HG03103 (cell line): ENCODE data around the gene CCNL2.
"Not testable (repeated sequence)": the region's sequence is repeated elsewhere in the genome, so short reads cannot be mapped to it uniquely, and the experiment has no call there.

Experiments used
- ATAC-seq: cut with Tn5 transposase; IDR thresholded peaks from one replicate; pipeline ENCODE4 v1.9.1; 2021; ENCODE audit warnings: low read depth; ENCODE audit not compliant: unreplicated experiment

CCNL2 gene

DNA sequence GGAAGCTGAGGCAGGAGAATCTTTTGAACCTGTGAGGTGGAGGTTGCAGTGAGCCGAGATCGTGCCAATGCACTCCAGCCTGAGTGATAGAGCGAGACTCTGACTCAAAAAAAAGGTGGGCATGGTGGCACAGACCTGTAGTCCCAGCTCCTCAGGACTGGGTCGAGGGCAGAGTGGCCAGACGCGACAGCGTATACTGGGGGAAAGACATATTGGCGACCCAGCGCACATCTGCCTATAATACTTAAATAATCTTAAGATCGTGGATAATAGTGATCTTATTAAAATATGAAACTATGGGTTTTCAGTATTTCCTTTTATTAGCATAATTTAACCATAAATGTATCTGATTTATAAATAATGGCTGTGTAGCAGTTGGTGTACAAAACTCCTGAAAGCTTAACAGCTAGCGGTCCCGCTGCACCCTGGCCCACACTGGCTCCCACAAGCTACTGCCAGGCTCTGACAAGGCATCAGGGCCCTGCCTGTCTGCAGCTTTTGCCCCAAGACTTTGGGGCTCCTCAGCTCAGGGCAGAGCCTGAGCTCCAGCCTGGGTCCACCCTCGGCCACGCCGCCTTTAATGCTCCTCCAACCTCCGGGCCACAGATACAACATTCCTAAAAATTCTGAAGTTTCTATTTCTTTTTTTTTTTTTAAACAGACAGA lies 21.5 kb downstream of the CCNL2 start:
- no peak for ATAC-seq

DNA sequence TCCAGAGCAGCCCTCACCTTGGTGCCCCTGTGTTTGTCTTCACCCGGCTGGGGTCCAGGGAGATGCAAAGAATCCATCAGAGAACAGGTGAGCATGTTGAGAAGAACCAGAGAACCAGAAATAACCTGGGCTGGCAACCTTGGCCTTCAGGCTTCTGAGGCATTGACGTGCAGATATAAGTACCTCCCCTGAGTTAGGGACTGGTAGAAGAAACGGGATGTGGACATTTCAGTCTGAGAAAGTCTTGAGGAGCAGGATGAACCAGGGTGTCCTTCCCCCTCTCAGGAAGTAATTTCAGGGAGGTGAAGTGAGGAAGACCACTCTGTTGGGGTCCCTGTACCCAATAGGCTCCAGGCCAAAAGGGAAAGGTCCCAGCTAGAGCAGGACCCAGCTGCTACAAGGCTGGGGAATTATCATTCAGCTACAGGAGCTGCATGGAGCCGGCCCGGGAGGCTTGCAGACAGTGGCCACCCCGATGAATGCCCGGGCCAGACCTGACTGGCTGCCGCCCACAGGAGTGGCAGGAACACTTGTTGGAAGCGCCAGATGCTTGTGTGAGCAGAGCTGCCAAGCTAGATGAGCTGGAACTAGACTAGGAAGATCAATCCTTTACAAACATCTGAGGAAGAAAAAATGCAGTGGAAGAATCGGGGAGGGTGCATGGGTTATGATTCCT lies 22.4 kb downstream of the CCNL2 start:
- no peak for ATAC-seq

DNA sequence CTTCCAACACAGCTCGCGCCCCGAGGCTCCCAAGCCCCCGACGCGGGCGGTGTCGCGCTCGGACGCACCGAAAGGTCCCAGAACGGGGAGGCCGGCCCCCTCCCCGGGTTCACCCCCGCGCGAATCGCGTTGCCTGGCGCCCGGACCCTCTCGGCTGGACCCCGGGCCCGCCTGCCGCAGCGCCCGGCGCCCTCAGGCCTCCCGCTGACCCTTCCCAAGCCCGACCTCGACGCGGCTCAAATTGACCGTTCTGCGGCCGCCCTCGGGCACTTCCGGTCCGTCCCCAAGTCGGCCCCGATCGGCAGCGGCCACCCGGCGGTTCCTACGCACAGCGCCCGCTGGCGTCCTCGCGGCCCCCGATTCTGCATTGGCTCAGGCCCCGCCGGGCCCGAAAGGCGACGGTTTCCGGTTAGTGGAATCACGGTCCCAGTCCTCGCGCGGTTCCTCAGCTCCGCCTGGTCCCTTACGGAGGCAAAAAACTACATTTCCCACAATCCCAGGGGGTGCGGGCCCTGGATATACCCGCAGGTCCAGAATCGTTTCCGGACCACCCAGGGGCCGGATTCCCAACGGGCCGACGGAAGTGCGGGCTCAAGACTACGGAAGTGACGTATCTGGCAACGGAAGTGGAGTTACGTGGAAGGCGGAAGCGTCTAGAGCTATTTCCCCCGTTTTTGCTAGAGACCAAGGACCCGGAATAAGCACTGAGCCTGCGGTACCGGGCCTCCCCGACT lies 24.0 kb downstream of the CCNL2 start, which contains the start of gene AURKAIP1:
Gene AURKAIP1, minus strand, starts transcription at position 279 of the 734 bp plus-strand sequence. CDS start 451 bp downstream, outside the sequence.
- peak; percentile 80 for ATAC-seq

DNA sequence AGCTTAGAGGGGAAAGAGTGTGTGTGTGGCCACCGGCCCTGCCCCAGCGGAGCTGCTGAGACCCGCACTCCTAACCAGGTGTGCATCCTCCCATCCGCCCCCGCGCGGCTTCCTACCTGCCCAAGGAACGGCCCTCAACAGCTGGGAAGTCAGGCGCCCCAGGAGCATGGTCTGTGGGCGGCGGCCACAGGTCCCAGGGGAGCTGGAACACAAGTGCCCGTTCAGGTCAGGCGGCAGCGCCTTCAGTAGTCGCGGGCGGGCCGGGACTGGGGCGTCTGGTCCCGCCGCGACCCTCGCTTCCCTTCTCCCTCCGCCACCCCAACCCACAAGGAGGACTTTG lies 24.6 kb downstream of the CCNL2 start:
- ATAC-seq = no peak

DNA sequence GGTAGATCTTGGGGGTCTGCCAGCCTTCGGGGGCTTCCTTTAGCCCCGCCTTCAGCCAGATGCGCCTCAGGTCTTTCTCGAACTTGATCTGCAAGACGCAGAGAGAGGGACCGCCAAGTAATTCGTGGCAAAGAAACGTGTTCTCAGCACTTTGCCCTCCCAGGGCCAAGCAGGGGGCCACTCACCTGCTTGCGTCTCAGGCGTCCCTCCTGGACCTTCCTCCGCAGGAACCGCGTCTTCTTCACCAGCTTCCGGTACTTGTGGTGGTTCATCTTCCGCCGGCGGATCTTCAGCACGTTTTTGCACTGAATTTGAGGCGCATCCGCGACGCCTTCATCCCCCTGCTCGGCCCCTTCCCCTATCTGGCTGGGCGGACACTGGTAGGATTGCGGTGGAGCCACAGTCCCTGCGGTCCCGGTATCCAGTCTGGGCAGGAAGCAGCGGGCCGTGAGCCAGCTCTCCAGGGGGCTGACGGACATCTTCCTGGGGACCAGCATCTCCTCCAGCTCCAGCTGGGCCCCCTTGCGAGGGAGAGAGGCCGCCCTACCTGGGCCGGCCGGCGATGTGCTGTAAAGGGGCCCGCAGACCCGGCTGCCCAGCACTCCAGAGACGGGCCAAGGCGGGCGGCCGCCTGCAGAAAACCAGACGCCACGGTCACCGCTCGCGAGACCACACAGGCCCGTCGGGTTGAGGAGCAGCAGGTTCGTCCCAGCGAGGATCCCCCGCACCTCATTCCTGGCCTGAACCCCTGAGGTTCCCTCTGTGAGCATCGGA lies 25.1 kb downstream of the CCNL2 start:
- ATAC-seq = no peak

- no peak for ATAC-seq
Measured at GRCh38 chr1:1373051-1373814, 25.9 kb downstream of the CCNL2 start.

DNA sequence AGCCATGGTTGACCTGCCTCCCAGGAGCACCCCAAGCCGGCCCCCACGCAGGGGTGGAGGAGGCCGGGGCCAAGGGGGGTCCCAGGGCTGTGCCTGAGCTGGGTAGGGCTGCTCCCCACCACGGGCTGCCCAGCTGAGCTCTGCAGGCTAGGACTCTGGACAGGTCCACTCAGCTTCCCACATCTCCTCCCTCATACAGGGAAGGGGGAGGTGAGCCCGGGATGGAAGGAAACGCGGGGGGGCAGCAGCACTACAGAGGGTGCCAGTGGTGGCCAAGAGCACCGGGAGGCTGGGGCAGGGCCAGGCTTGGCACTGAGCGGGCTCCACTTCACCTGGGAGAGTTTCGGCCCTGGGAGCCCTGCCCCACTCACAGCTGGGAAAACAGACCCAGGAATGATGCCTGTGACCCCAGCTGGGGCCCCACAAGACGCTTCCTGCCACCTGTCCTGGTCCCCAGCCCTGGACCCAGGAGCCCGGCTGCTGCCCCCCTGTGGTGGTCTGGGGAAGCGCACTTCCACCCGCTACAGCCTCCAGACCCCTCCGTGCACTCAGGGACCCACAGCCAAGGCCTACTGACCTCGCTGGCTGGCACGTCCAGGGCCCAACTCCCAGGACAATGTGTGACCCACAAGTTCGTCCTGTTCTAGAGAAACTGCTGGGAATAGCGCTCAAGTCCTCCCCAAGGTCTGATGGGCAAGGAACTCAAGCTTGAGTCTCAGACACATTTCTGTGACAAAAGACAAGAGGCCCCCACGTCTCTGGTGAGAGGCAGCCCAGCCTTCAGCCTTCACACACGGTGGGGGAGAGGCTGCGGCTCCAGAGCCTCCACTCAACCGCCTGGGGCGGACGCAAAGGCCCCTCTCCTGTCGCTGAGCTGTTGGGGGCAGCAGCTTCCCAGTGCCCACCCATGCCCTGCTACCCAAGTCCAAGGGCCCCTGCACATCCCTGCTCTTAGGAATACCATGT lies 27.1 kb downstream of the CCNL2 start:
- no peak for ATAC-seq

DNA sequence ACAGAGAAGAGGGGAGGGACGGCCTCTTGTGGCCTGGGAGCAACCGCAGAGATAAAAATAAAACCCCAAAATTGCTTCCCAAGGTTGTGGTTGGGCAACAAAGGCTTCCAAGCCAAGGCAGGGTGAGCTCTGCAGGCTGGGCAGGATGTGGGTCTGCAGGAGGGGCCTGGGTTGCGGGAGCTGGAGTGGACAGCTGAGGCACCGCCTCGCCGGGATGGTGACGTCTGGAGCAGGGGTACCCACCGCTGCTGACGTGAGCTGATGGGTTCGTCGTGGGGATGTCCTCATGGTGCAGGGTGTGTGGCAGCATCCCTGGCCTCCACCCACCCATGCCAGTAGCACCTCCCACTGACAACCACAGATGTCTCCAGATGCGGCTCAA lies 27.8 kb downstream of the CCNL2 start:
- ATAC-seq = no peak

DNA sequence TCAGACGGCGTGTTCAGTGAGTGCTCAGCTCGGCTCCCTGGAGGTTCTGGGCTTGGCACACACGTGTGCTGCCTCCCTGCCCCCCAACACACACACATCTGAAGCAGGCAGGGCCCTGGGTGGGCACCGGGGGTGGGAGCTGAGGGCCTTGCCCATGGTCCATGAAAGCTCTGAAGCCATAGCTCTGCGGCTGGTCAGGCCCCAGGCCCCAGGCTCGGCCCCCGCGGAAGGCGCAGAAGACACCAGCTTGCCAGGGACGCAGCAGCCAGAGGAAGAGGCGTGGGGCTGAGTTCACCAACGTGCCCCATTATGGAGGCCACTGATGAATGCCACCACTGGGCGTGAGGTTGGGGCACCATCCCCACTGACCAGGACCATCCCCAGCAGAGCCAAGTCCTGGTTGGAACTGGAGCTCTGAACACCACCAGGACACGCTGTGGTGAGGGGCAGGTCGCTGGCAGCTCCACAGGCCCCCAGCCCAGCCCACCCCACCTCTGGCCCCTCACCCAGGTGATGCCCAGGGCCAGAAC lies 28.3 kb downstream of the CCNL2 start:
- no peak for ATAC-seq

- ATAC-seq = not testable (repeated sequence)
Measured at GRCh38 chr1:1370094-1370493, 29.0 kb downstream of the CCNL2 start.

DNA sequence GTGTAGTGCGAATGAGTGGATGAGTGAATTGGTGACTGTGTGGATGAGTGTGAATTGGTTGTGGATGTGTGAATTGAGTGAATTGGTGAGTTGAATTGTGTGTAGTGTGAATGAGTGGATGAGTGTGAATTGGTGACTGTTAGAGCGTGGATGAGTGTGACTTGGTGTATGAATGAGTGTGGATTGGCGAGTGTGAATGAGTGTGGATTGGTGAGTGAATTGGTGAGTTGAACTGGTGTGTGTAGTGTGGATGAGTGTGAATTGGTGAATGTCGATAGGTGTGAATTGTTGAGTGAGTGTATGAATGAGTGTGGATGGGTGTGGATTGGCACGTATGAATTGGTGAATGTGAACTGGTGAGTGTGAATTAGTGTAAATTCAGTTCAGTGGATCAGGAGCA lies 31.8 kb downstream of the CCNL2 start:
- ATAC-seq = no peak

DNA sequence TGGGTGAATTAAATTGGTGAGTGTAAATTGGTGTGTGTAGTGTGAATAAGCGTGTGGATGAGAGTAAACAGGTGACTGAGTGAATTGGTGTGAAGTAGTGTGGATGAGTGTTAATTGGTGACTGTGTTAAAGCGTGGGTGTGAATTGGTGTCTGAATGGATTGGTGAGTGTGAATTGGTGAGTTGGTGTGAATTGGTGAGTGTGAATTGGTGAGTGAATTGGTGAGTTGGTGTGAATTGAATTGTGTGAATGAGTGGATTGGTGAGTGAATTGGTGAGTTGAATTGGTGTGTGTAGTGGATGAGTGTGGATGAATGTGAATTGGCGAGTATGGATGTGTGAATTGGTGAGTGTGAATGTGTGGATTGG lies 32.5 kb downstream of the CCNL2 start:
- ATAC-seq = no peak

GRCh38 chr1:1365875-1366698 lies 33.0 kb downstream of the CCNL2 start:
- ATAC-seq = no peak

GRCh38 chr1:1364266-1364665 lies 34.9 kb downstream of the CCNL2 start:
- no peak for ATAC-seq

GRCh38 chr1:1361982-1362423 lies 37.1 kb downstream of the CCNL2 start:
- ATAC-seq = no peak

- no peak for ATAC-seq
Measured at GRCh38 chr1:1361233-1361981, 37.7 kb downstream of the CCNL2 start.

GRCh38 chr1:1360506-1361169 lies 38.5 kb downstream of the CCNL2 start:
- ATAC-seq = no peak
